Stimulated activated CD8-positive, alpha-beta memory T cell treated with anti-CD3 and anti-CD28 coated beads, Interleukin-7, amount 100 ng/mL, for 4 hours (primary cell): Measurements from ENCODE around the gene SERPINA5.

Source experiments
- DNase-seq, 2 donors: peaks; one replicate each; pipeline ENCODE4 v3.0.0-alpha.2; 2020; ENCODE audit warnings: low read depth in 2 of 2

SERPINA5 gene

DNA sequence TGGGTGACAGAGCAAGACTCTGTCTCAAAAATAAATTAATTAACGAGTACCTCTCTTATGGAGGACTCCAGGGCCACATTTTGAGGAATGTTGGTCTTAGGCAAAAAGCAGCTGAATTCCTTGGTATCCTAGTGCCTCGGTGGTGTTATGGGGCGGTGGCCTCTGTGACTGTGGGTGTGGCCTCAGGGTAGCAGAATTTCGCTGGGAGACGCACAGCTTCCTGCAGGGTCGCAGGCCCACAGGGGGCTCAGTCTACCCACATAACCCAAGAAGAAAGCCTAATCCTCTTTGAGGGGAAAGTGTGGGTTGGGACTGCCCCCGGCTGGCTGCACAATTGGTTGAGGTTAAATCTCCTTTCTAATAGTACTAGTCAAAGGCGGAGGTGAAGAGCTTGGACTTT is 31.2 kb upstream of the SERPINA5 start:
- no peak for DNase-seq

DNA sequence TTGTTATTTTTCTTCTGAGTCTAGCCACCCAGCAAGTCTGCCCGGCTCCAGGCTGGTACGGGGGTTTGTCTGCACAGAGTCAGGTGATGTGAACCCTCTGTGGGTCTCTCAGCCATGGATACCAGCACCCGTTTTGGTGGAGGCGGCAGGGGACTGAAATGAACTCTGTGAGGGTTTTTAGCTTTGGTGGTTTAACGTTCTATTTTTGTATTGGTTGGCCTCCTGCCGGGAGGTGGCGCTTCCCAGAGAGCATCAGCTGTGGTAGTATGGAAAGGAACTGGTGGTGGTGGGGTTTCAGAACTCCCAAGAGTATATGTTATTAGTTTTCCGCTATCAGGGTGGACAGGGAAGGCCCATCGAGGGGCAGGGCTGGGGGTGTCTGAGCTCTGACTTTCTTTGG is 25.2 kb upstream of the SERPINA5 start:
- DNase-seq: no peak

DNA sequence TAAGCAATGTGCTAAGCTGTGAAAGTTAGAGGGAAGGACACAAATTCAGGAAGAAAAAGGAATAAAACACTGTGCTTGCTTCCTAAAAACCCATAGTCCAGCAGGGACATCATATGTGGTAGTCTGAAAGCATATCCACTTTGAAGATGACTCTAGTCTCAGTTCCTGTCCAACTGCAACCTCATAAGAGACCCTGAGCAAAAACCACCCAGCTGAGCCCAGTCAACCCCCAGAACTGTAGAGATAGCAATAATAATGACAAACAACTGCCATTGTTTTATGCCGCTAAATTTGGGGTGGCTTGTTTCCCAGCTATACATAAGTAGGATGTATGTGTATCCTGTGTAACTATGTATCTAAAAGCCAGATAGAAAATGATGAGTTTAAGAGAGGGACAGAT is 23.9 kb upstream of the SERPINA5 start:
- no peak for DNase-seq

DNA sequence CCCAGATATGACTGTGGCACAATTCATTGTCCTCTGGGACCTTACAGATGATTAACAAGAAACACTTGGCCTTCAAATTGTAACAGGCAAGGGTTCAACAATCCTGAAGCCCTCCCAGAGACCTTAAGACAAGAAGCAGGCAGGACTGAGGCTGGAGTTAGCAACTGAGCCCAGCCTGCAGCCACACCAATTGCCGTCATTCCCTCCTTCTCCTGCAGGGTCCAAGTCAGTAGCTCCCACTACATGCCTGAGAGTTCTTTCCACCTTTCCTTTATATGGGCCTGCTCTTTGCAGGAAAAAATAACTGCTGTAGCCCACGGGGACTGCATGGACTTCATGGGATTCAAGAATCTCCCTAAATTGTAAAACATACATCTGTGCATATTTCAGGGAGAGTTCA is 22.4 kb upstream of the SERPINA5 start:
- no peak for DNase-seq

DNA sequence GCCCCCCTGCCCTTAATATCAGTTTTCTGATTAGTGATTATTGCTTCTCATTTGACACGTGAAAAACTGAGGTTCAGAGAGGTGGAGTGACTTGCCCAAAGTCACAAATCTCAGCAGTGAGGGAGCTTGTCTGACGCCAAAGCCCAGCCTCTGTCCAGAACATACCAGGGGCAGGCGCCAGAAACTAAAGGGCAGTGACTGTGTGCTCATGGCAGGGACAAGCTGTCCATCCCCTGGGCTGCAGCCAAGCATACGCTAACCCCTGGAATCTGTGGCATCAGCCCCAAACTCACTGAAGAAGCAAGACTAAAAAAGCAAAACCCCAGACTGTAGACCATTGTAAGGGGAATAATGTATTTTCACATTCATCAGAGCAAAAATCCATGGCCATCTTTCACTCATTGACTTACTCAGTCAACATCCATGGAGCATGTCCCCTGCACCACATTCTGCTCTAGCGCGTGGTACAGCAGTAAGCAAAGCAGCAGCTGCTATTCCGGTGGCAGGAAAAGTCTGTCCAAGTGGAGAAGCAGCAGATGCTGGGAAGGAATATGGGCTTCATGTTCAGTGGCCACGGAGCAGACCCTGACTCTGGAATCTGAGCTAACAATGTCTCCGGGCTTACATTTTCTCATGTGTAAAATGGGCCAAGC is 21.5 kb upstream of the SERPINA5 start:
- no peak for DNase-seq

DNA sequence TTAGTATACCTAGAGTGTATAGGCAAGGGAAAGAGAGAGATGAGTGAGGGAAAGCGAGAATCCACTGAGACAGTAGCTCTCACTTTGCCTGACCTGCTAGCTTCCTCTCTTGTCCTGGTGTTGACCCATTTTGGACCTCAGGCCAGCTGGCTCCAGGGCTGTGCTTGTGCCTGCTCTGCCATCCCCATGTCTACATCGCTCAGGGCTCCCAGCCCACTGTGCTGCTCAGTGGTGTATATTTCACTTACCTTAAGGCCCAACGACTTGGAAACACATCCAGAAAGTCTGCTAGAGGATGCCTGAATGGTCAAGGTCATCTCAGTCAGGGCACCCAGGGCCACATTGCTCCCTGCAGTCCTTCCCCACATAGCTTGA is 20.9 kb upstream of the SERPINA5 start:
- no peak for DNase-seq

DNA sequence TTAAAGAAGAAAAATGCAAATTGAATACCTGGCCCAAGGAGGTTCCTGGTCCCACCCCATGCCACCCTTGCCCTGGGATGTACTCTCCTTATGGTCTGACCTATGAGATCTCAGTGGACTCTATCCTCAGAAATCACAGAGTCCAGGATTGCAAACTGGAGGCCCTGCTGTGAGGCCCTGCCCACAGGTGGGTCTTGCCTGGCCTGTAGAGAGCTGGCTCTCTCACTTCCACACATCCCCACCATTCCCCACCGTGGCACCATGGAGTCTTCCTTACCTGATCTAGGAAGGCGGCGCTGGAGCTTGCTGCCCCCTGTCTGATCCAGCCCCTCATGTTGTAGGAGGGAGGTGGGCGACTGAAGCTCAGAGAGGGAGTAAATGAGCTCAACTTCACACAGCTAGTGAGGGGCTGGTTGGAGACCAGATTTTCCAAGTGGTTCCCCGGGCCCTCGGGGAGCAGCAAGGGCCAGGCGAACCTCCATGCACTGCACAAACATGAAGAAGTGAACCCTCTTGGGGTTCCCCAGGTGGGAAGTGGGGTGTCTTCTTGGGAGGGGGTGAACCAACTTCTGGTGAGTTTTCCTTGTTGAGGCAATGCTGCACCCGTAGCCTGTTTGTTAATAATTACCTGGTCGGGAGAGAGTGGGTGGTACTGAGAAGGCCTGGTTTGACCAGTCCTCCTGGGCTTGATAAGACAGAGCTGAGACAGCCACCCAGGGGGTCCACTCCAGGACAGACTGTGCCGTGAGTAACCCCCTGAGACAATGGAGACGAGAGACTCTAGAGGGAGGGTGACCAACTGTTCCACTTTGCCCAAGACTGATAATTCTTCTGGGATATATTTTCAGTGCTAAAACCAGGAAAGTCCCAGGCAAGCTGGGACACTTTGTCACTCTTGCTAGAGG is 20.2 kb upstream of the SERPINA5 start, which contains the start of gene SERPINA4:
SERPINA4 (plus strand) TSS at position 692 of the 905 bp plus-strand sequence. CDS start 2,041 bp downstream, outside the sequence.
- no peak for DNase-seq

DNA sequence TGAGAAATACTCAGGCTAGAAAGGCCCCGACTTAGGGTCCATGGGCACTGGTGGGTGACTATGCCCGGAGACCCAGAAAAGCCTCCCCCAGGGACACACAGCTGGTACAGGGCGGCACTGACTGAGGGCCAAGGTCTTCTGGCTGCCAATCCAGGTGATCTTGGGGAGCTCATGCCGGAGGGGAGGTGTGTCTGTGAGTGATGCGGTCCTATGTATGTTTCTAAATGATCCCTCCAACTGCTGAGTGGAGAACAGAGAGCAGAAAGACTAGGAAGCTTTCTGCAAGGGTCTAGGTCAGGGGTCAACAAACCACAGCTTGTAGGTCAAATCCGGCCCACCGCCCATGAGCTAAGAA is 19.6 kb upstream of the SERPINA5 start:
- DNase-seq: no peak

DNA sequence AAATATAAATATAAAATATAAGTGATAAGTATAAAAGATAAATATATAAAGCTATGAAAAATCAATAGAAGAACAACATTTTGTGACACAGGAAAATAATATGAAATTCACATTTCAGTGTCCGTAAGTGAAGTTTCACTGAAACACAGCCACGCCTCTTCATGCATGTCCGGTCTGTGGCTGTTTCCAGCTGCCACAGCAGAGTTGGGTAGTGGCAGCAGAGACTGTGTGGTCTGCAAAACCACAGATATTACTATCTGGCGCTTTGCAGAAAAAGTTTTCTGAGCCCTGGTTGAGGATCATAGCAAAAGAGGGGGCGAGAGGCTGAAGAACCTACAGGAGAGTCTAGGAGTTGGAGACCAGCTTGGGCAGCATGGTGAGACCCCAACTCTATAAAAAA is 19.2 kb upstream of the SERPINA5 start:
- DNase-seq: no peak

DNA sequence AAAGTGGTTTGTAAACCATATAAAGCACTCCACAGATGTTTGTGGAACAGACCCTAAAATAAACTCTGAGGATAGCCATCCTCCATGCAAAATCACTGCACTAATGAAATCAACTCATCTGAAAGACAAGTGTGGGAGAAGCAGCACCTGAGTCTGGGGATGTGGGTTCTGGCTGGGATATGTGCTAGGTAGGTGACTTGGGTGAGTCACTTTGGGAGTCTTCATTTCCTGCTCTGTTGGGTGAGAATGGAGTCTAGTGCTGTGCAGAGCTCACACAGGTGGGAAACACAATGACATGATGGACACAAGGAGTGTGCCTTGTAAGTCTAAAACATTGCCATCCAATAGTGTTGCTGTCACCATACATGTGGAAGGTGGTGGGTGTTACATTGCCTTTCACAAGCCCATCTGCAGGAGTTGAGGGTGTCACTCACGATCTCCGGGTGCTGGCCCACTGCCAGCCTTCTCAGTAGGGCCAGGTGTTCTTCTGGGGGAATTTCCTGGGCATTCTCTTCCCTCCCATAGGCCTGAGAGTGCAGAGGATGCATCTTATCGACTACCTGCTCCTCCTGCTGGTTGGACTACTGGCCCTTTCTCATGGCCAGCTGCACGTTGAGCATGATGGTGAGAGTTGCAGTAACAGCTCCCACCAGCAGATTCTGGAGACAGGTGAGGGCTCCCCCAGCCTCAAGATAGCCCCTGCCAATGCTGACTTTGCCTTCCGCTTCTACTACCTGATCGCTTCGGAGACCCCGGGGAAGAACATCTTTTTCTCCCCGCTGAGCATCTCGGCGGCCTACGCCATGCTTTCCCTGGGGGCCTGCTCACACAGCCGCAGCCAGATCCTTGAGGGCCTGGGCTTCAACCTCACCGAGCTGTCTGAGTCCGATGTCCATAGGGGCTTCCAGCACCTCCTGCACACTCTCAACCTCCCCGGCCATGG is 18.0 kb upstream of the SERPINA5 start:
- DNase-seq: no peak

DNA sequence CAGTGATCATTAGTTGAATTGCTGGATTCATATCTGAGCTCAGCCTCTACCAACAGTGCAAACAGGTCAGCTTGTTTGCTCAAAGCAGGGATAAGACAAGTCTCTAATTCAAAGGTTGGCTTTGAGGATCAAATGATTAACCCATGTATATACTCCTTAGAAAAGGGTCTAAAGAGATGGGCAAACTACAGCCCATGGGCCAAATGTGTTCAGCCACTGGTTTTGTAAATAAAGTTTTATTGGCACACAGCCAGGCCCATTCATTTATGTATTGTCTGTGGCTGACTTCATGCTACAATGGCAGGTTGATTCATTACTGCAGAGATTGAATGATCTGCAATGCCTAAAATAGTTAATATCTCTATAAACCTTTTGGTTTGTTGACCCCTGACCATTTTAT is 16.8 kb upstream of the SERPINA5 start:
- no peak for DNase-seq

DNA sequence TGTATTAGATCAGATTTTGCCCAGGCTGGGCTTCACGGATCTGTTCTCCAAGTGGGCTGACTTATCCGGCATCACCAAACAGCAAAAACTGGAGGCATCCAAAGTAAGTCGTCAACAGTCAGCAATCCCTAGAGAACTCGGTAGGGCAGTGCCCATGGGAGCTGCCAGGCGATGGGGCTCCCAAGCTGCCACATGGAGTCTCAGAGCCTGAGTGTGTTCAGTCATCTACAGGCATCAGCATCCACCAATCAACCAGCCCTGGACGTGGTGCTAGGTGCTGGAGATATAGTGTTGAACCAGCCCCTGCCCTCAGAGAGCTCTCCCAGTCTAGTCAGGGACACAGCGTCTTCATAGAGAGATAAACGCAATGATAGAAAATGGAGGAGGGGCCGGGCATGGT is 13.0 kb upstream of the SERPINA5 start:
- DNase-seq: no peak

DNA sequence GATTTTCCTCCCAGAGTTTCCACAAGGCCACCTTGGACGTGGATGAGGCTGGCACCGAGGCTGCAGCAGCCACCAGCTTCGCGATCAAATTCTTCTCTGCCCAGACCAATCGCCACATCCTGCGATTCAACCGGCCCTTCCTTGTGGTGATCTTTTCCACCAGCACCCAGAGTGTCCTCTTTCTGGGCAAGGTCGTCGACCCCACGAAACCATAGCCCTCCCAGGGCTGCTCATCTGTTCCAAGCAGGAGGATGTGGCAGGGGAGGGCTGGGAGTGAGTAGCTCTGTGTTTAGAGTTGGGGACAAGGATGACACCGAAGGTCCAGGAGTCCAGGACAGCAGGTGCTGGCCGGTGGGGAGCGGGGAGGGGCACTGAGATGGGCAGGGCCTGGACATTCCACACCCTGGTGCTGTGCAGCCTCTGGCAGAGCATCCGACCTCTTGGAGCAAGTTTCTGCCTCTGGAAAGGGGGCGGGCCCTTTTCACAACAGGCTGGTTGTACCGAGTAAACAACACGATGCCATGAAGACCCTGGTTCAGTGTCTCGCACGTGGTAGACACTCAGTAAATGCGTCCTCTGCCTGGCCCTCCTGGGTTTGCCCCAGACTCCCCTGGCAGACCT is 11.7 kb upstream of the SERPINA5 start:
- no peak for DNase-seq

DNA sequence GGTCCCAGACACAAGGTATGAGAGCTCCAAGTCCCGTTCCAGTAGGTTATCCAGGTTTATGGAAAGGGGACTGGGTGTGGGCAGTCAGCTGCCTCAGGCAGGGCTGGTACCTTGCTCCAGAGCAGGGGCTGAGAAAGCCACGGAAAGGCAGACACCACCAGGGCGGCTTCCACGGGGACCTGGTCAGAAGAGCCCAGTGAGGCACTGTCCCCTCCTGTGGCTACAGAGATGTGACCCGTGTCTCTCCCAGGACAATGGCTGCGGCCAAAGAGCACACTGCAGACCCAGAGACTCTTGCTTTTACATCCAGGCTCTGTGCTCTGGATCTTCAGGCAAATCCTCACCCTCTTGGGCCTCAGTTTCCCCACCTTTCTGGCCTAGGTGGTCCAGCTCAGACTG is 11.2 kb upstream of the SERPINA5 start:
- no peak for DNase-seq

DNA sequence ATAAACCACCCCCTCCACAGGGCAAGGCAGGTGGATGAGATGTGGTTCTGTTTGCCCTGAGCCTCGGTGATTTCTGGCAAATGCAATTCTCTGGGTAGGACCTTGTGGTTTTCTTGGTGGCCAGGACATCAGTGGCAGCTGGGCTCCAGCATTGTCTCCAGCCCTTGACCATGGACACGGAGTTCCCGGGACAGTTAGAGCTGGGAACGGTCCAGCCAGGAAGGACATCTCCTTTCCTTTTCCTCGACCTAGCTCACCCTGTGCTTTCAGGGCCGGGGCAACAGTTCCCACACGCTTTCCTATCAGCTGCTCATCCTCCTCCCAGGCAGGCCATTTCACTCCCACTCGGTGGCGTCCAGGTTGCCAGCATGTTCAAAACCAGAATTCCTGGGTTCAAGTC is 10.8 kb upstream of the SERPINA5 start:
- DNase-seq: no peak

DNA sequence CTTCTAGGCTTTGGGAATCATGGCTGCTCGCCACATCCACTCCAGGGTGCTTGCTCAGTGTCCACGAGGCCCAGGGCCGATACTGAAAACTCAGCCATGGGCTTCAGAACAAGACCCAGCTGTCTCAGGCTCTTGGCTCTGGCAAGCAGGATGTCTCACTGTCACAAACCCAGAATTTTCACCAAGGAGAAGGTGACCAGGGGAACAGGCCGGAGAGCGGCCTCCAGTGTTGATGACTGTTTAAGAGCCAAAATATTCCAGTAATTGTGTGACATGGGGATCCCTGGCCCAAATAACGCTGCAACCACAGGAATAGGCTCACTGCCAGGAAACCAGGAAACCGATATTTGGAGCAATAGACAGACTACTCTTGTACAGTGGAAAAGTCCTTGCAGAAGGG is 9.8 kb upstream of the SERPINA5 start:
- no peak for DNase-seq

DNA sequence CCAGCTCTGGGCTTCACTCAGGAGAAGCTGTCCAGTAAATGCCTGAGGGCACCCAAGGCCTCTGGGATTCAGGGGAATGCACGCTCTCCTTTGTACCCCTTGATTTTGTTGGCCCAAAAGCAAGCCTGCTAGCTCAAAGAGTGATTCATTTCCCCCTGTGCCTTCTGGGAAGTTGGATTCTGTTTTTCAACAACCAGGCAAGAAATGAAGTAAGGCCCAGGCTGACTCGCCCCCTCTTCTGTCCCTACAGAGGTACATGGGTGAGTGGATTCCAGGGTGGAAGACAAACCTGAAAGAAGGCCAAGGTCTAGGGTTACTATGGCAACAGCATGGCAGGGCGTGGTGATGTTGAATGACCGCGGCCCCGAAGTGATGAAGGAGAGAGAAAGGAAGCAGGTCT is 9.3 kb upstream of the SERPINA5 start:
- no peak for DNase-seq

DNA sequence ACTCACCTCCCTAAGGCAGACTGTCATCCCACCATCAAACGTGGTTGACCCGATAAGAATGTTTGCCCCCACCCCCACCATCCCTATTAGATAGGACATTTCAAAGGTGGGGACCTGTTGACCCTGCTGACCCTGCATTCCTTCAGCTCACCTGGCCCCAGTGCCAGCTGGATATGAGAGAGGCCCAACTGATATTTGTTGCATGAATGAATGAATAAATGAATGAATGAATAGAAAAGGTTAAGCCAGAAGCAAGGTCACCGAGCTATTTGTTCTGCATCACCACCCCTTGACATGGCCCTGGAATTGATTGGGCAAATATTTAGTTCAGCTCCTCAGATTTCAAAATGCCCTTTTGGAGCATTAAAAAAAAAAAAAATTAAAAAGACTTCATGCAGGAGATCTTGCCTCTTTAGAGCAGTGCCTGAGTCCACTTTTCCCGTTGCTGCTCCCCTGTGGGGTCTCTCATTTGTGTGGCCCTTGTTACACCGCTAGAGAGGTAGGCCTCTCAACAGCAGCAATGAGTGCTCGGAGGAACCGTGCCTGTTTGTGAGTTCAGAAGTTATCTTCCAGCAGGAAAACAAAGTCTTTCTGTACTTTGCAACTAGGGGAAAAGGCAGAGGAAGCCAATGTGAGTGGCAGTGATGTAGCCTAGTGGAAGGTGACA is 8.5 kb upstream of the SERPINA5 start:
- DNase-seq: no peak

DNA sequence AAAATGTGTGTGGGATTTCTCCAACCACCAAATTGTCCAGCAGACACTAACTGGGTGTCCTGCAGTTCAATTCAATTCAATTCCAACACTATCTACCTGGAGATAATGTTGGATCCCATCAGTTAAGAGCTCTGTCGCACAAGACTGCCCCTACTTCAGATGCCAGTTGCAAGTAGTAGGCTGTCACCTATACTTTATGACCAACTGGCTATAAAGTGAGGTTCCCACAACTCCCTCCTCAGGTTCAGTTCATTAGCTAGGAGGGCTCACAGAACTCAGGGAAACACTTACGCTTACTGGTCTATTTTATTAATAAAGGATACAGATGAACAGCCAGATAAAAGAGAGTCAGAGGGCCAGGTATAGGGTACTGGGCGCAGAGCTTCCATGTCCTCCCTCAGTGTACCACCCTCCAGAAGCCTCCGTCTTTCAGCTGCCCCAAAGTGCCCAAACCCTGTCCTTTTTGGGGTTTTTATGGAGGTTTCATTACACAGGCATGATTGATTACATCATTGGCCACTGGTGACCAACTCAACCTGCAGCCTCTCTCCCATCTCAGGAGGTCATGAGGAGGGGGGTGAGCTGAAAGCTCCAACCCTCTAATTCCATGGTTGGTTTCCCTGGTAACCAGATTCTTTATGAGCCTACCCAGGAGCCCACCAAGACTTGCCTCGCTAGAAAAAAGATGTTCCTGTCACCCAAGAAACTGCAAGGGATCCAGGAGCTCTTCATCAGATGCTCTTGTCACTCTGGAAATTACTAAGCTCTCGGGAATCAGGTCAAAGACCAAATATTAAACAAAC is 7.5 kb upstream of the SERPINA5 start:
- DNase-seq: no peak

DNA sequence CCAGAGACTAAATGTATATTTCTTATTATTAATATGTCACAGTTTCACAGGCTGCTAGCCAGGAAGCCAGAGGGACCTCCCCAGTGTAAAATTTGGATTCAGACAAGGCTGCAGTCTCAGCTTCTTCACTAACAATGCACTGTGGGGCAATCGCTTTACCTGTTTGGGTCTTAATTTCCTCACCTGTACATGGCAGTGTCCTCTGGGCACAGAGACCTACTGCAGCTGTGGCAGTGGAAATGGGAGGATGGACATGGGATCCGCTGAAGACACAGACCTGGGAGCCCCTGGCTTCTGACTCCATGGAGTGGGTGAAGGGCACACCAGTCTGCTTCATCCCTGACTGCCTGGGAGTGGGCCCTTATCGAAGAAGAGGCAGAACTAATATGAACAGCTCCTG is 6.9 kb upstream of the SERPINA5 start:
- no peak for DNase-seq
